Middle frontal gyrus (tissue), 1 donor: ENCODE results near the gene SMARCA1.

ENCODE experiments used
- DNase-seq: peaks from one replicate; pipeline ENCODE4 v3.0.0-alpha.2; 2015; ENCODE audit warnings: low spot score; ENCODE audit errors: extremely low spot score

Gene SMARCA1

GRCh38 chrX:129461801-129462456 is 61.4 kb downstream of the SMARCA1 start:
- no peak for DNase-seq

GRCh38 chrX:129452523-129452922 is 70.8 kb downstream of the SMARCA1 start:
- DNase-seq: no peak

- DNase-seq: no peak
Observed at GRCh38 chrX:129450123-129450522, 73.2 kb downstream of the SMARCA1 start.

- DNase-seq: no peak
Observed at GRCh38 chrX:129449148-129449547, 74.1 kb downstream of the SMARCA1 start.

GRCh38 chrX:129445436-129445835 is 77.9 kb downstream of the SMARCA1 start:
- DNase-seq: no peak

GRCh38 chrX:129433945-129434344 is 89.3 kb downstream of the SMARCA1 start:
- no peak for DNase-seq

- no peak for DNase-seq
Observed at GRCh38 chrX:129433461-129433860, 89.8 kb downstream of the SMARCA1 start.

- DNase-seq: no peak
Observed at GRCh38 chrX:129427267-129427666, 96.0 kb downstream of the SMARCA1 start.

- no peak for DNase-seq
Observed at GRCh38 chrX:129423191-129423590, 100.1 kb downstream of the SMARCA1 start.

- DNase-seq: no peak
Observed at GRCh38 chrX:129404670-129405008, 118.7 kb downstream of the SMARCA1 start.

GRCh38 chrX:129403974-129404669 is 119.2 kb downstream of the SMARCA1 start:
- no peak for DNase-seq
